ENCODE results near the gene CACNB2. TPM values are rescaled to one million over a fixed set of nuclear protein-coding genes. Genes with fewer than 3 reads are reported as not detected.

Gene CACNB2
- total and polyA plus RNA-seq, 2 experiments from 2014 or later: 4.6 to 5.3 TPM

GRCh38 chr10:18268005-18268404 is 127.8 kb downstream of the CACNB2 start:
- H3K4me3 ChIP-seq: no peak overlapping the region
- no peaks in the 10 kb centered on the region for H3K9me3 ChIP-seq (ENCODE audit: low read depth)
- no peaks in the 10 kb centered on the region for H3K79me2 ChIP-seq
- no peak overlapping the region for H3K27ac ChIP-seq
- H4K20me1 ChIP-seq (ENCODE audit: insufficient read depth, poor library complexity, severe bottlenecking): no peaks in the 10 kb centered on the region
- no peak overlapping the region for H3K4me2 ChIP-seq
- TF ChIP-seq EZH2 (IDR thresholded peaks at IDR 0.05; ENCODE audit: borderline replicate concordance) (no peak), EZH2phosphoT487 (IDR thresholded peaks at IDR 0.05; ENCODE audit: low read depth, severe bottlenecking, unreplicated experiment) (no peak)
- TF ChIP-seq, protein P1, sequence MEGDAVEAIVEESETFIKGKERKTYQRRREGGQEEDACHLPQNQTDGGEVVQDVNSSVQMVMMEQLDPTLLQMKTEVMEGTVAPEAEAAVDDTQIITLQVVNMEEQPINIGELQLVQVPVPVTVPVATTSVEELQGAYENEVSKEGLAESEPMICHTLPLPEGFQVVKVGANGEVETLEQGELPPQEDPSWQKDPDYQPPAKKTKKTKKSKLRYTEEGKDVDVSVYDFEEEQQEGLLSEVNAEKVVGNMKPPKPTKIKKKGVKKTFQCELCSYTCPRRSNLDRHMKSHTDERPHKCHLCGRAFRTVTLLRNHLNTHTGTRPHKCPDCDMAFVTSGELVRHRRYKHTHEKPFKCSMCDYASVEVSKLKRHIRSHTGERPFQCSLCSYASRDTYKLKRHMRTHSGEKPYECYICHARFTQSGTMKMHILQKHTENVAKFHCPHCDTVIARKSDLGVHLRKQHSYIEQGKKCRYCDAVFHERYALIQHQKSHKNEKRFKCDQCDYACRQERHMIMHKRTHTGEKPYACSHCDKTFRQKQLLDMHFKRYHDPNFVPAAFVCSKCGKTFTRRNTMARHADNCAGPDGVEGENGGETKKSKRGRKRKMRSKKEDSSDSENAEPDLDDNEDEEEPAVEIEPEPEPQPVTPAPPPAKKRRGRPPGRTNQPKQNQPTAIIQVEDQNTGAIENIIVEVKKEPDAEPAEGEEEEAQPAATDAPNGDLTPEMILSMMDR (IDR thresholded peaks at IDR 0.05; ENCODE audit: poor library complexity): no peak
- DNase-seq (ENCODE audit: low spot score): no peak
- no peaks in the 10 kb centered on the region for H3K9me2 ChIP-seq (replicated peaks; ENCODE audit: insufficient read depth)
- 68% methylated on average over 3 of the region's 3 CpGs for WGBS (ENCODE audit: low lambda C conversion rate, missing lambda C conversion rate)
- H2AFZ ChIP-seq: no peak overlapping the region
- no peaks in the 10 kb centered on the region for H3K27me3 ChIP-seq
- no peaks in the 10 kb centered on the region for H3K36me3 ChIP-seq (replicated peaks; ENCODE audit: insufficient read depth, low read depth)
- H3K4me1 ChIP-seq (ENCODE audit: insufficient read depth): no peaks in the 10 kb centered on the region

- DNase-seq (ENCODE audit: low spot score): no peak
- H4K20me1 ChIP-seq (ENCODE audit: insufficient read depth, poor library complexity, severe bottlenecking): no peaks in the 10 kb centered on the region
- no peak overlapping the region for H3K27ac ChIP-seq
- 58% methylated on average over 3 of the region's 3 CpGs for WGBS (ENCODE audit: low lambda C conversion rate, missing lambda C conversion rate)
- H2AFZ ChIP-seq: no peak overlapping the region
- no peaks in the 10 kb centered on the region for H3K79me2 ChIP-seq
- H3K9me3 ChIP-seq (ENCODE audit: low read depth): no peaks in the 10 kb centered on the region
- no peaks in the 10 kb centered on the region for H3K4me1 ChIP-seq (ENCODE audit: insufficient read depth)
- no peak overlapping the region for H3K4me2 ChIP-seq
- TF ChIP-seq, protein P1 (IDR thresholded peaks at IDR 0.05; ENCODE audit: poor library complexity): no peak
- TF ChIP-seq EZH2 (IDR thresholded peaks at IDR 0.05; ENCODE audit: borderline replicate concordance) (no peak), EZH2phosphoT487 (IDR thresholded peaks at IDR 0.05; ENCODE audit: low read depth, severe bottlenecking, unreplicated experiment) (no peak)
- H3K9me2 ChIP-seq (replicated peaks; ENCODE audit: insufficient read depth): no peaks in the 10 kb centered on the region
- H3K36me3 ChIP-seq (replicated peaks; ENCODE audit: insufficient read depth, low read depth): no peaks in the 10 kb centered on the region
- H3K27me3 ChIP-seq: no peaks in the 10 kb centered on the region
- H3K4me3 ChIP-seq: no peak overlapping the region
Measured at GRCh38 chr10:18271491-18271890, 131.3 kb downstream of the CACNB2 start.

GRCh38 chr10:18273039-18273438 is 132.8 kb downstream of the CACNB2 start:
- no peak for TF ChIP-seq EZH2phosphoT487 (IDR thresholded peaks at IDR 0.05; ENCODE audit: low read depth, severe bottlenecking, unreplicated experiment)
- TF ChIP-seq, protein P1 (IDR thresholded peaks at IDR 0.05; ENCODE audit: poor library complexity): no peak
- no peak for TF ChIP-seq EZH2 (IDR thresholded peaks at IDR 0.05; ENCODE audit: borderline replicate concordance)
- no peaks in the 10 kb centered on the region for H3K9me2 ChIP-seq (replicated peaks; ENCODE audit: insufficient read depth)
- no peak overlapping the region for H3K4me2 ChIP-seq
- H4K20me1 ChIP-seq (ENCODE audit: insufficient read depth, poor library complexity, severe bottlenecking): no peaks in the 10 kb centered on the region
- H3K4me1 ChIP-seq (ENCODE audit: insufficient read depth): no peaks in the 10 kb centered on the region
- H3K27ac ChIP-seq: no peak overlapping the region
- H2AFZ ChIP-seq: no peak overlapping the region
- no peak overlapping the region for H3K4me3 ChIP-seq
- DNase-seq (ENCODE audit: low spot score): no peak
- H3K79me2 ChIP-seq: no peaks in the 10 kb centered on the region
- H3K36me3 ChIP-seq (replicated peaks; ENCODE audit: insufficient read depth, low read depth): no peaks in the 10 kb centered on the region
- no peaks in the 10 kb centered on the region for H3K9me3 ChIP-seq (ENCODE audit: low read depth)
- 76% methylated on average over 3 of the region's 3 CpGs for WGBS (ENCODE audit: low lambda C conversion rate, missing lambda C conversion rate)
- no peaks in the 10 kb centered on the region for H3K27me3 ChIP-seq

DNA sequence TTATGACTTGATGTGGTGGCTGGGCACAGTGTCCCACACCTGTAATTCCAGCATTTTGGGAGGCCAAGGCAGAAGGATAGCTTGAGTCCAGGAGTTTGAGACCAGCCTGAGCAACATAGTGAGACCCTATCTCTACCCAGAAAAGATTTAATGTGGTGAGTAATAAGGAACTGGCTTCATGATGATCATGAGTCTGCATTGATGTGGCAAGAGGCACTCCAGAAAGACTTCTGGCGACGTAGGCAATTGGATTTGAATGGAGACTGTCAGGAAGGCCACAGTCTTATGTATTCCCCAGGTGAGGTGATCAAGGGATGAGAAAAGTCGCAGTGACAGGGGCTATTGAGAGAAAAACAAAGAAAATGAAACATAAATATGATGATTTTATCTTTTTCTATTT is 138.0 kb downstream of the CACNB2 start:
- H3K9me2 ChIP-seq (replicated peaks; ENCODE audit: insufficient read depth): no peaks in the 10 kb centered on the region
- TF ChIP-seq EZH2 (IDR thresholded peaks at IDR 0.05; ENCODE audit: borderline replicate concordance) (no peak), EZH2phosphoT487 (IDR thresholded peaks at IDR 0.05; ENCODE audit: low read depth, severe bottlenecking, unreplicated experiment) (no peak)
- TF ChIP-seq, protein P1 (IDR thresholded peaks at IDR 0.05; ENCODE audit: poor library complexity): no peak
- DNase-seq (ENCODE audit: low spot score): no peak
- no peak overlapping the region for H3K4me2 ChIP-seq
- no peaks in the 10 kb centered on the region for H3K79me2 ChIP-seq
- no peaks in the 10 kb centered on the region for H3K36me3 ChIP-seq (replicated peaks; ENCODE audit: insufficient read depth, low read depth)
- WGBS (ENCODE audit: low lambda C conversion rate, missing lambda C conversion rate): 90% methylated on average over 3 of the region's 3 CpGs
- no peaks in the 10 kb centered on the region for H3K9me3 ChIP-seq (ENCODE audit: low read depth)
- no peaks in the 10 kb centered on the region for H3K27me3 ChIP-seq
- no peak overlapping the region for H3K27ac ChIP-seq
- H3K4me3 ChIP-seq: no peak overlapping the region
- no peaks in the 10 kb centered on the region for H4K20me1 ChIP-seq (ENCODE audit: insufficient read depth, poor library complexity, severe bottlenecking)
- no peak overlapping the region for H2AFZ ChIP-seq
- no peaks in the 10 kb centered on the region for H3K4me1 ChIP-seq (ENCODE audit: insufficient read depth)

Measured in hepatocyte (in vitro differentiated cells).